HG02798 (cell line): ENCODE results near the gene KRT1.
"Not testable (repeated sequence)": the region's sequence is repeated elsewhere in the genome, so short reads cannot be mapped to it uniquely, and the experiment has no call there.

Experiments
- ATAC-seq: cut with Tn5 transposase; IDR thresholded peaks from one replicate; pipeline ENCODE4 v1.9.1; 2021; ENCODE audit warnings: mild to moderate bottlenecking; ENCODE audit not compliant: unreplicated experiment, poor library complexity

KRT1 gene

DNA sequence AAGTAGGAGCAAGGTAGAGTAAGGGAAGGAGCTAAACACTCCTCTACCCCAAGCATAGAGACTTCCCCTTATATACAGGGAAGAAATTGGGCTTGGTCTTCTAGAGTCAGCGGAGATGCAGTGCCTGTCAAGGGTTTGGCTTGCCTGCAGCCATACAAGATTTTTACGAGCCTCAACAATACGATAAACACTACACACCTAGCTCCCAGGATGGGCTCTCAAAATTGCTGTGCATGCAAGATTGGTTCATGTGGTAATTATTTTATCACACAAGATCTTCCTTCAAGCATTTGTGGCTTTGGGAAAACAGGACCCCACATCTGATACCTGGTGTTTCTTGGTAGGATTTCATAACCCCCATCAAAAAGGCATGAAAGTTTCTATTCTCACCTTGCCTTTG, at the start of gene KRT1:
KRT1 (minus strand) TSS at position 45 of the 400 bp plus-strand sequence. CDS start 59 bp downstream, outside the sequence.
- no peak for ATAC-seq

- ATAC-seq, result no peak
These were observed 48.9 kb upstream of the KRT1 start for GRCh38 chr12:52729147-52729546.

DNA sequence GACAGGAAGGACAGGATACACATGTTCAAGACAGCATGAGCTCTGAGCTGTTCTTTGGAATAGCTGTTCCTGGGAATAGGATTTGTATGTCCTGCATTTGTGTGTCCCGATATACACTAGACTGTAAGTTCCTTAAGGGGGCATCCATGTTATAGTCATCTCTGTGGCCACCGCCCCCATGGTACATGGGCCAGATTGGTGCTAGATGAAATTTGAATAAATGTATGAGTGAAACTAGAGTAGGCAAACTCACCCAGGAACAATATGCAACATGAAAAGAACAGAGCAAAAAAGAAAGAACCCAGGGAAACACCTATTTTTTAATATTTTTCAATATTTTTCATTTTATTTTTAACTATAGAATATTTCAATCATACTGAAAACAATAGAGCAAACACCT, 48.2 kb upstream of the KRT1 start:
- no peak for ATAC-seq

DNA sequence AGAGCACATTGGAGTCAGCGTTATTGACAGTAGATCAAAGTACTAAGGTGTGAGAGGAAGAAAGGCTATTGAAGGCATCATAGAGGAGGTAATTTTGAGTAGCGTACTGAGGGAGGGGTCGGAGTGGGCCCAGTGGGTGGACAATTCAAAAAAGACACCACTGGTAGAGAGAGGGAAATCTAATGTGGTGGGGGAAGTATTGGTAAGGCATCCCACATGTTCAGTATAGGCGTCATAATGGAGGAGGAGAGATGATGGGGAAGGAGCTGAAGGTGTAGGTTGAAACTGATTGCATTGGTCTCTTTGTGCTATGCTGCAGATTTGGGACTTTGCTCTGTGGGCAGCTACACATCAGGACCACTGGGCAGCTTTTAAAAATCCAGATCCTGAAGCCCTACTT, 46.8 kb upstream of the KRT1 start:
- ATAC-seq, result no peak

GRCh38 chr12:52726451-52726850, 46.2 kb upstream of the KRT1 start:
- no peak for ATAC-seq

GRCh38 chr12:52724384-52724783, 44.2 kb upstream of the KRT1 start:
- no peak for ATAC-seq

DNA sequence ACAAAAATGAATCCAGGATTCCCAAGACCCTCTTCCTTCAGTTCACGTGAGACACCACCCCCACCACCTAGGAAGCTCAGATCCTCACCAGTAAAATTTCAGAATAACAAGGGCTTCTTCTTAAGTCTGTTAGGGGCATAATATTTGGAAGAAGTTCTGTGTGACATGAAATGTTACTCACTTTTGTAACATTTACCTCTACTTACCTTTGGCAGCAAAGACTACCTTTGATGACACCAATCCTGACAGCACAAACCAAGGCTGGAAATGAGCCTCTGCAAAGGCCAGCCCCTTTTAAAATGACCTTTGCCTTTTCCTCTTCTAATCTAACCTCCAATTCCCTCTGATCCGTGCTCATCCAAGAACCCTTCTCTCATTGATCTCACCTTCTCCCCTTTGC, 42.5 kb upstream of the KRT1 start:
- ATAC-seq, result no peak

GRCh38 chr12:52721838-52722470, 41.7 kb upstream of the KRT1 start:
- ATAC-seq, result no peak

DNA sequence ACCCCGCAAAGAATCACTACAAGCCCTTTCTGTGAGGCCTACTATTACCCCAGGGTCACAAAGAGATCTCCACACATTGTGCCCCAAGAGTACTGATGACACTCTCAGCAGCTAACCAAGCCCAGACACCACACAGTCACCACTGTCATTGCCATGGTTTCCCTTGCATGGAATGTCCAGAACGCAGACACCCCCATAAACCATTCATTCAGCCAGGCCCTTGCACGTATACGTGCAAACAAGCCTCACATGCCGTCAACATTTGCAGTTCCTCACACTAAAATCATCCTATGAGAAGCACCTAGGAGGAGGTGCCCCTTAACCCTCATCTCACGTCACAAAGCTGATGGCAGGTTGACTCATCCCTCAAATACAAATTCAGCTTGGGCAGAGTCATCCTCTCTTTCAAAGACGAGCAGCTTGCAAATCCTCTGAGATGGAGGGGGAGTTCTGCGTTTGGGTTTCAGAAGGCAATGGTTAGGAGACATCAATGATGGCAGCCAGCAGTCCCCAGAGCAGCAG, 40.2 kb upstream of the KRT1 start:
- ATAC-seq, result no peak

DNA sequence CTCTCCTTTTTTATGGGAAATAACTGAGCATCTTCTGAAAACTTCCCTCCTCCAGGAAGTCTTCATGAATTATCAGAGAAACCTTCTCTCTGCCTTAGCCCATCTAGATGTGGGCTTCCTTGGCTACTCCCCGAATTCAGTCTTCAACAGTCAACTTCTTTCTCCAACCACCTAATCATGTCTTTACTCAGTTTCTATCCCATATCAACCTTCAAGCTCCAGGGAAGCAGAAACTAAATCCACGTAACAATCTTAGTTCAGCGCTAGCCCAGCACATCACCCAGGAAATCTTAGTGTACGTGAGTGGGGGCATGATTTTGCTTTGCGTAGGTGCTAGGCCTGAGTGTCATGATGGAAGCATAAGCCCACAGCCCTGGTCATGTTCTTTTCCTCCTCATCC, 35.9 kb upstream of the KRT1 start:
- no peak for ATAC-seq

- ATAC-seq, result no peak
These were observed 35.2 kb upstream of the KRT1 start for GRCh38 chr12:52715416-52715815.

- ATAC-seq, result no peak
These were observed 34.7 kb upstream of the KRT1 start for GRCh38 chr12:52714887-52715281.

GRCh38 chr12:52713960-52714886, 34.0 kb upstream of the KRT1 start:
- no peak for ATAC-seq

DNA sequence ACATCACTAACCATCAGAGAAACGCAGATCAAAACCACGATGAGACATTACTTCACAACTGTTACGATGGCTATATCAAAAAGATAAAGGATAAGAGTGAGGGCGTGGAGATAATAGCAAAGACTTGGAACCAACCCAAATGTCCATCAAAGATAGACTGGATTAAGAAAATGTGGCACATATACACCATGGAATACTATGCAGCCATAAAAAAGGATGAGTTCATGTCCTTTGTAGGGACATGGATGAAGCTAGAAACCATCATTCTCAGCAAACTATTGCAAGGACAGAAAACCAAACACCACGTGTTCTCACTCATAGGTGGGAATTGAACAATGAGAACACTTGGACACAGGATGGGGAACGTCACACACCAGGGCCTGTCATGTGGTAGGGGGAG, 31.9 kb upstream of the KRT1 start:
- ATAC-seq, result not testable (repeated sequence)

DNA sequence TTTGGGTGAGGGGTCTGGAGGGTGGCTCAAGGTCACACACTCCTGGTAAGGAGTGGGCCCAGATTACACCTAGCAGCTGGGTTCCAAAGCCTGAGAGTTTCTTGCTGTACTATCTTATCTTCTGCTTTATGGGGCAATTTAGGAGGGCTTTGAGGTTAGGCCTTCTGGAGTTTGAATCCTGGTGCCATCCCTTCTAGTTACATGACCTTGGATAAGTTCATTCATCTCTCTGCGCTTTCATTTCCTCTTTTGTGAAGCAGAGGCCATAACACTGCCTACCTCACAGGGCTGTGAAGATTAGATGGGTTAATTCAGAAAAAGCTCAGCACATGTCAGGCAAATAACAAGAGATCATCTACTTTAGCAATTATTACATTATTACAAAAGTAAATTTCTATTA, 30.5 kb upstream of the KRT1 start:
- no peak for ATAC-seq

DNA sequence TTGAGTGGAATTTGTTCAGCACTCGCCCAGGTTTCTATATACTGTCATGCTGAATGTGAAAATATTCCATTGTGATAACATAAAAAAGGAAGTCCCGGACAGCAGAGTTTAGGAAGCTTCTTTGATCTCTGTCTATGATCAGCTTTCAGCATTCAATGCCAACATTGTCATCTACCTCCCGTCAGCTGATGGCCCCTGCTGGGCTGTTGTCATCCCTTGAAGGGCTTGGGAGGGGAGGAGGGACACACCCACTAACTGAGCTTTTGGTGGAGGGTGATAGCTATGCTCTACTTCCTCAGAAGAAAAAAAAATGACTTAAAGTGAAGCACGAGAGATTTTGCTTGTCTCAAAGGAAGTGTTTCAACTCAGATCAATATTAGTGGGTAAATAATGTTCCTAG, 27.8 kb upstream of the KRT1 start:
- ATAC-seq, result no peak

GRCh38 chr12:52704464-52704863, 24.3 kb upstream of the KRT1 start:
- ATAC-seq, result no peak

DNA sequence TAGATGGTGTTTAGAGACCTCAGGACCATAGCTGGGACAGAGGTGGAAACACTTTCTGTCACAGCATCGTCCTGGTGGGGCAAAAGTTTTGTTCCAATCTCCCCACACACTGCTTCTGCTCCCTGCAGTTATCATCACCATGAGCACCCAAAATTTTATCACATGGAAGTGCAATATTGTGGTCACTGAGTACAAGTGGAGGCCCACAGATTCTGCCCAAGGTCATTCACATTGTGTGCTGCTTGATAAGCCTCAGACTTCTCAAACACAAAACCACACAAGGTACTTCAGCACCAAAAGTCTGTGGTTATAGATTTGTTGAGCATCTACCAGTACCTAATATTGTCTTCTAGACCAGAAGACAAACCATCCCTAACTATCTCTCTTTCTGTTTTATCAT, 23.7 kb upstream of the KRT1 start:
- no peak for ATAC-seq

DNA sequence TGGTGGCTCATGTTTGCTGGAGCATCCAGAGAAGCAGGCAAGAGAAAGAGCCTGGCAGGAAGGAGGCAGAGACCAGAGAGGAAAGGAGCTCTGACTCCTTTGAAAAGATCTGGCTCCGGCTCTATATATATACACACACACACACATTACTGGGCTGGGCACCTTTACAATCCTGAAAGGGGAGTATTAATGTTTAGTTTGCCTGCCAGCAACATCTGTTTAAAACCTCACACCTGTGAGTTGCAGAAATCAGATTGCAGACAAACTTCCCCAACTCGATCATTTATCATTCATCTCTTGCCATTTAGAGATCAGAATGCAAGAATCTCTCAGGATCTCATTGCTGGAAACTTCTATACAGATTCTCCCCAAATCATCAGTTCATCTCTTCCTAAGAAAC, 23.2 kb upstream of the KRT1 start, which contains the start of gene KRT77:
KRT77 (minus strand) TSS at position 101 of the 400 bp plus-strand sequence; CDS start at position 11, 90 bp downstream.
- no peak for ATAC-seq

- no peak for ATAC-seq
These were observed 22.1 kb upstream of the KRT1 start for GRCh38 chr12:52702338-52702737.

DNA sequence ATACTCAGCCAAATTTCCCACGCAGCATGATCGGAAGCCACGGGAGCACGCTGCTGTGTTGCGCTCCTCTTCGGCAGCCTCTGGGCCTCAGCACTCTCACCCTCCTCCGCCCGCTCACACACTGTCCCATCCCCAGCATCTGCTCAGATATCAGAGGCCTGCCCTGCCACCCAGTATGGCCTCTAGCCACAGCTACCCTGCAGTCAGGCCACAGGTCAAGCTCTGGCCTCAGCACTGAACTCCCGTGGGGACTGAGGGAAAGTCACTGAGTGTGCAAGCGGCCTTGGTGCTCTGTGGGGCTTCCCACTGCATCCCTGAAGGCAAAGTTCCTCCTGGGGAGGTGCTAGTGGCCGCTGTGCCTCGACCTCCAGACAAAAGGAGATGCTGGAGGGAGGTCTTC, 21.1 kb upstream of the KRT1 start:
- ATAC-seq, result no peak
